PC-9 (cell line): Measurements from ENCODE around the gene UPF3A.

Experiments
- EZH2 ChIP-seq: fragments of 200-600 bp; sonication (generic); IDR thresholded peaks from 2 replicates; pipeline ENCODE4 v1.8.0; 2017; ENCODE audit warnings: antibody characterized with exemption, low read depth
- TF ChIP-seq, protein P1 (sequence below): fragments of 200-600 bp; sonication (generic); conservative IDR thresholded peaks from 2 replicates; pipeline ENCODE4 v1.6.1; 2017; ENCODE audit warnings: mixed run types, antibody characterized with exemption, mild to moderate bottlenecking, moderate library complexity

DNA sequence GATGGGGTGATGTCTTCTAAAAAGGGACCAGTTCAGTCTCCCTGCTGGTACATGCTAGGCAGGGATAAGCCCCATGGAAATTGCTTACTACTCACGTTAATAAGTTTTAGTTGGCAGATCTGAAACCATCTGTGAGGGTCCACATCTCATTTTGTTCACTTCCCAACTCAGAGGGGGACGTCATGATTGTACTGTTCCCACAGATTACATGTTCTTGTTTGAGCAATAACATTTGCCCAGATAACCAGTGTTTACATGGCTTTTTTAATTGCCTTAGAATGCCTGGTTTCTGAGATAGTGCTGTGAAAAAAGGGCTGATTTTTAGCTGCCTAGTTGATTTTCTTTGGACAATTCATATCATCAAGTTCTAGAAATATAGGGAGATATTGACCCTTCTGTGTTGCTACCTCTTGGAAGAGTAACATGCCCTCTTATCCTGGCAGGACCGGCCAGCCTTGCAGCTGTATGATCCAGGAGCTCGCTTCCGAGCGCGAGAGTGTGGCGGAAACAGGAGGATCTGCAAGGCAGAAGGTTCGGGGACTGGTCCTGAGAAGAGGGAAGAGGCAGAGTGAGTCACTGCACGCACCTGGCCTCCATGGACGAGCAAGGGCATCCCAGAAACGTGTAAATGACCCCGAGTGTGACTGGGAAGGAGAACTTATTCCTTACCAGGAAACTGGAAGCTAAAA lies 23.1 kb downstream of the UPF3A start:
- no peak for TF ChIP-seq EZH2
- TF ChIP-seq, protein P1, sequence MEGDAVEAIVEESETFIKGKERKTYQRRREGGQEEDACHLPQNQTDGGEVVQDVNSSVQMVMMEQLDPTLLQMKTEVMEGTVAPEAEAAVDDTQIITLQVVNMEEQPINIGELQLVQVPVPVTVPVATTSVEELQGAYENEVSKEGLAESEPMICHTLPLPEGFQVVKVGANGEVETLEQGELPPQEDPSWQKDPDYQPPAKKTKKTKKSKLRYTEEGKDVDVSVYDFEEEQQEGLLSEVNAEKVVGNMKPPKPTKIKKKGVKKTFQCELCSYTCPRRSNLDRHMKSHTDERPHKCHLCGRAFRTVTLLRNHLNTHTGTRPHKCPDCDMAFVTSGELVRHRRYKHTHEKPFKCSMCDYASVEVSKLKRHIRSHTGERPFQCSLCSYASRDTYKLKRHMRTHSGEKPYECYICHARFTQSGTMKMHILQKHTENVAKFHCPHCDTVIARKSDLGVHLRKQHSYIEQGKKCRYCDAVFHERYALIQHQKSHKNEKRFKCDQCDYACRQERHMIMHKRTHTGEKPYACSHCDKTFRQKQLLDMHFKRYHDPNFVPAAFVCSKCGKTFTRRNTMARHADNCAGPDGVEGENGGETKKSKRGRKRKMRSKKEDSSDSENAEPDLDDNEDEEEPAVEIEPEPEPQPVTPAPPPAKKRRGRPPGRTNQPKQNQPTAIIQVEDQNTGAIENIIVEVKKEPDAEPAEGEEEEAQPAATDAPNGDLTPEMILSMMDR, result no peak
